GM18867 (cell line): ENCODE results near the gene CCDC78.
A peak's percentile ranks its signal among the peaks of the same experiment; 100 is the strongest.

Experiments used
- ATAC-seq: cut with Tn5 transposase; IDR thresholded peaks from one replicate; pipeline ENCODE4 v1.9.1; 2021; ENCODE audit warnings: mild to moderate bottlenecking, moderate library complexity; ENCODE audit not compliant: unreplicated experiment

Gene CCDC78

DNA sequence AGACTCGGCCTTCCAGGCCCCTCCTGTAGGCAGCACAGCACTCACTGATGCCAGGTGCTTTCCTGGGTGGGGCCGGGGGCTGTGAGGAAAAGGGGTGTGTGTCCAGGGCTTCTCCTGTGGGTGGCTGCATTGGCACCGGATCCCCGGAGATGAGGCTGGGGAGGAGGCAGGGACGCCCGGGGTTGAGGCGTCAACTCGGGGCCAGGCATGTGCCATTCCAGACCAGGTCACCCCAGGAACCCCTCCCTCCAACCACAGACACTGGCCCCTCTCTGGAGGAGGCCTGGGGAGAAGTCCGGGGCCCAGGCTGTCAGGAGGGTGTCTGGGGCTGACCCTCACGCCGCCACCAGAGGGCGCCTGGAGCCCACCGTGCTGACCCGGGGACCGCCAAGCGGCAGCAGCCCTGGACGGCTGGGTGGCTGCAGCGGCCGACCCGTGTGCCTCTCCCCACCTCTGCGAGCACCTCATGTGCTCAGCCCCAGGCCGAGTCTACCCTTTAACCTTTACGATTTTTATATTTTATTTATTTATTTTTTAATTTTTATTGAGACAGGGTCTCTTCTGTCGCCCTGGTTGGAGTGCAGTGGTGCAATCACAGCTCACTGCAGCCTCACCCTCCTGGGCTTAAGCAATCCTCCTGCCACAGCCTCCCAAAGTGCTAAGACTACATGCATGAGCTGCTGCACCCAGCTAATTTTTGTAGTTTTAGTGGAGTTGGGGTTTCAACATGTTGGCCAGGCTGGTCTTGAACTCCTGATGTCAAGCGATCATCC, 14.5 kb downstream of the CCDC78 start:
- no peak for ATAC-seq

DNA sequence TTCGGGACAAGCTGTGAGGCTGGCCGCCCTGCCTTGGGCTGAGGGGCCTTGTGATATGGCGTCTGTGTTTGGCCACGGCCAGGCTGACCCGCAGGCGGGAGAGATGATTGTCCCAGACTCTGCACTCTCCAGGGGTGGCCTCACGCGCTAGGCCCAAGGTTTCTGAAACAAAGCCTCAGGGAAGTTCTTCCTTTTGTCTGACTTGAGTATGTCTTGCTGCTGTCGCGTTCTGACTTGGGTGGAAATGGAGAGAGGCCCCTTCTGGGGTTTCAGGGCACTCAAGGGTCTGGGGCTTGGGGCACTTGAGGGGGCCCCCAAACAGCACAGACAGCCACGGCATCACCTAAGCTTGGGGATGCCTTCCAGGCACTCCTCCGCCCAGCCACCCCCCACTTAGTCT, 15.2 kb downstream of the CCDC78 start:
- no peak for ATAC-seq

DNA sequence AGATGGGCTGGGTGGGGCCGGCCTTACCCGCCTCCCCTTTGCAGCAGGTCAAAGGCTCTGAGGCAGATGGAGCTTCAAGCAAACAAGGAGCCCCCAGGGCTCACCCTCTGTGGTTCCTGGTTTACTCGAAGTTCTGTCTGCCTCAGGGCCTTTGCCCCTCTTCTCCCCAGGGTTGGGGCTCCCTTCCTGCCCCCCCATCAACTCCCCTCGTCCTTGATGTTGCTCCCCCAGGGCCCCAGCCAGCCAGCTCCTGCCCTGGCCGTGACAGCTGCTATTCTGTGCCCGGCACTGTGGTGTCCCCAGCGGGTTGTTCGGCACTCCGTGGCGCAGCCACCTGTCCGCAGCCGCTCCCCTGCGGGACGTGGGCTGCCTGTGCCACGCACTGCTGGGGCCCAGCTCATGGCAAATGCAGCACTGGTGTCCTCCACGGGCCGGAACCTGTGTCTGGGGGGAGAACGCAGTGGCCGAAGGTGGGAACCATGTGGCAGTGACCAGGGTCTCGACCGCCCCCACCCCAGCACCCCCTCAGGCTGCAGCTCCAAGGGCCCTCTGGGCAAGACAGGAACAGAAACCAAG, 15.7 kb downstream of the CCDC78 start:
- ATAC-seq = no peak

DNA sequence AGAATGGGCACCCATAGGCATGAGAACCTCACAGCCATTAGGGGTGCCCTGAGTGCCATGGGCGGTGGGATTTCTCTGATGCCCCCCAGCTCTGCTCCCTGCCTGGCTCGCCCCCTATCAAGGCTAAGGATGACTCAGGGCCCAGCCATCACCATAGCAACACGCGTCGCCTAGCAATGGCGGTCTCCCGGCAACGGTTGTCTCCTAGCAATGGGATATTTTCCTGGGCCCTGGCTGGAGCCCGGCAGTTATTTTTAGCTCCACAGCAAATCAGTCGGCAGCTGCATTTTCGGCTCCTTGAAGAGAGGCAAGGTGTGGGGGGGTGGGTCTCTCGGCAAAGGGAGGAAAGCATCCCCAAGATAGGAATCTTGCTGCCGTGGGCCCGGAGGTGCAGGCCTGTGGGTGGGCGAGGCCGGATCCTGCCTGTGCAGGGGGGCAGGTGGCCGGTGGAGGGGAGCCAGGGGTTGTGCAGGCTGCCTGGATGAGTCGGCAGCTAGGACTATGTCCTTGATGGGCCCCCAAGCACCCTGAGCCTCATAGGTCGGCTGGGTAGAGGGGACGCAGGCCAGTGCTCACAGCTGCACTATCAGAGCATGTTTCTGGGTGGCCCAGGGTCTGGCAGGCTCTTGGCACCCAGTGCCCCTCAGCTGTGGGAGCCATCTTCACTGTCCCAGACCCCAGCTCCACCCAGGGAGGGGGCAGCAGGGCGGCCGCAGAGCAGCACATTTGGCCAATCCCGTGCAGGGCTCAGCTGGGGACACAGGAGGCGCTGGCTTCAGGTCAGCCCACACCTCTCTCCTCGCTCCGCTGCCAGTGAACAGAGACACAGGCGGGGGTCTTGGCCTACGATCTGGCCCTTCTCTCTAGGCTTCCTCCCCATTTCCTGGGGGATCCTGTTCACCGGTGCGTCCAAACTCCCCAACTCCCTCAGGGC, 16.4 kb downstream of the CCDC78 start:
- ATAC-seq = no peak

DNA sequence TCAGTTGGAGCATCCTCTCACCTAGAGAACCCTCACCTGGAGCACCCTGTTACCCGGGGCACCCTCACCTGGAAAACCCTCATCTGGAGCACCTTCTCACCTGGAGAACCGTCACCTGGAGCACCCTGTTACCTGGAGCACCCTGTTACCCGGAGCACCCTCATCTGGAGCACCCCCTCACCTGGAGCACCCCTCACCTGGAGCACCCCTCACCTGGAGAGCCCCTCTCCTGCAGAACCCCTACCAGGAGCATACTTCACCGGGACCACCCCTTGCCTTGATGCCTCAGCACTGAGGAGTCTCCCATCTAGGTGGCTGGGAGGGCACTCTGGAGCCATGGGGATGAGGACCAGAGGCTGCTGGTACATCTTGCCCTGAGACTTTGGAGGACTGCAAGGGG, 17.3 kb downstream of the CCDC78 start:
- no peak for ATAC-seq

DNA sequence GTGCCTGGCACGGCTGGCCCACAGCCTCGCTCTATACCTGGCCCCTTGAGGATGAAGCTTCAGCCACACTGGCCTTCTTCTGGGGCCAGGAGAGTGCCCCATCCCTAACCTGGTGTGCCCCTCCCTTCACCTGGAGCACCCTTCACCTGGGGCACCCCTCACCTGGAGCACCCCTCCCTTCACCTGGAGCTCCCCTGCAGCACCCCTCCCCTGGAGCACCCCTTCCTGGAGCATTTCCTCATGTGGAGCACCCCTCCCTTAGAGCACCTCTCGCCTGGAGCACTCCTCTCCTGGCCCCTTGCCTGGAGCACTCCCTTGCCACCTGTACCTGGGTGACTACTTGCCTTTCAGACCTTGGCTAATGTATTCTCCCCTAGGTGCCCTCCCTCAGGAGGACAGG, 18.2 kb downstream of the CCDC78 start:
- ATAC-seq = no peak

DNA sequence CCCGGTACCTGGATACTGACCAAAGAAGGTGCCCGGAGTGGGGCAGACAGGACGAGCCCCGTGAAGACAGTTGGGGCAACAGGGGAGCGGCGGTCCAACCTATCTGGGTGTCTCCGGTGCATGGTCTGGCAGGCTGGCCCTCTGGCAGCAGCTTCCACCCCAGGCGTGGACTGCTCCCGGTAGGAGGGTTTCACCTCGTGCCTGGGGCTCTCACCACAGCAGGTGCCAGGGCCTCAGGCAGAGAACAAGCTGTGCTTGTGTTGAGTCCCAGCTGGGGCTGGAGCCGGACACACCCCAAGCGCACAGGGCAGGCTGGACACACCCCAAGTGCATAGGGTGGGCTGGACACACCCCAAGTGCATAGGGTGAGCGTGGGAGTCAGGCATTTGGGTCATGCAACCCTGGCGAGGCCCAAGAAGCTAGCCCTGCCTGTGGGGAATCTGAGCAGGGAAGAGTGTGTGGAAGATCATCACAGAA, 19.1 kb downstream of the CCDC78 start:
- ATAC-seq = no peak

DNA sequence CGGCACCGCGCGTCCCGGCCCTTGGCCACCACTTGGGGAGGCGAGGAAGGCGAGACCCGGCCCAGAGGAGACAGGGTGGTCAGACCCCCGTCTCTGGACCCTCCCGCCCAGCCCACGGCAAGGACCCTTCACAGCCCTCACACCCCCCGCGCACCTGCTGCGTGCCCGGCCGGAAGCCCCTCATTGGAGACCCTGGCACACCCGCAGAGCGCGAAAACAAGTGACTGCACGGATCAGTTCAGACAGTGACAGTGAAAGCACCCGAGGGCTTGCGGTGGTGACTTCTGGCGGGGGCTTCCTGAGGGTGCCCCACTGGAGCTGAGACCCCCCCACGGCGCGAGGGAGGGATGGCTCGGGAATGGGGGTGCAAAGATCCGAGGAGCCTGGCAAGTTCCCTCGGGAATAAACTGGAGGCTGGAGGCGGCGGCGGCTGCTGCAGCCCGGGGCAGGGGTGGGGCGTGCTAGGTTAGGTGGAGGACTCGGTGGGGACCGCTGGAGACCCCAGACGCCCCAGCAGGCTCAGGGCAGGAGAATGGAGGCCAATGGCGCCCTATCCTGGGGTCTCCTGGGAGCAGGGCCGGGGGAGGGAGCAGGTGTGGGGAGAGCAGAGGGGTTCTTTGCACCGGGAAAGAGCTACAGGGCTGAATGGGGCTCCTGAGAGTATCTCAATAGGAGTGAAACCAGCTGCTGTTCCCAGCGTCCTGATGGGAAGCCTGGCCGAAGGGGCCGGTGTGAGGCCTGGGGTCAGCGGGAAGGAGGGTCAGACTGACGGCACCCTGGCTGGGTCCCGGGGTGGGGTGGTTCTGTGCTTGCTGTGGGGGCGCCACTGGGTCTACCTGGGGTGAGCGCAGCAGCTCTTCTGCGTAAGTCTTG, 19.8 kb downstream of the CCDC78 start:
- no peak for ATAC-seq

DNA sequence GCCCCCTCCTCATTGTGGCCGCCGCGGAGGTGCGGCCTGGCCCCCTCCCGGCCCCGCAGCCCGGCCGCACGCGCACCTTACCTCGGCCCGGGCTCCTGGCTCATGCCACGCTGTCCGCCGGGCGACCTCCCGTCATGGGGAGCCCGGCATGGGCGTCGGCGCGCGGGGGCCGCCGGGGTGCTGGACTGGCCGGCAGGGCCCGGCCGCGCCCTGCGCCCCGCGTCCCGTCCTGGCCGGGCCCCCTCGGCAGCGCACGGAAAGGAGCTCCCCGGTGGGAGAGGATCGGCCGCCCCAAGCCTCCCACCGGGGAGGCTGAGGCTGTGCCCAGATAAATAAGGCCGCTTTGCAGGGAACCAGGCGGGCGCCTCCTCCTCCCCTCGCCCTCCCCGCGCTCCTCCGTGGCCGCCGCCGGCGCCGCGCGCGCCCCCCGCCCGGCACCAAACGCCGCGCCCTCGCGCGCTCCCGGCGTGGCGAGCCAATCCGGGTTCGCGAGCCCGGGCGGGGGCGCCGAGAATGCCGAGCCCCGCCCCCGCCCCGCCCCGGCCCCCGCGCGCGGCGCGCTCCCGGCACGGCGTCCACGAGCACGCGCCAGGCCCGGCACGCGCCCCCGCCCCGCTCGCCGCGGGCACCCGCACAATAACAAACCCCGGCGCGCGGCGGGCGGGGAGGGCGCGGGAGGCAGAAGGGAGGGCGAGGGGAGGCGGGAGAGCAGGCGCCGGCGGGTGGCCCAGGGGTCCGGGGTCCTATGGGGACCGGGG, 20.6 kb downstream of the CCDC78 start, which contains the start of gene FBXL16:
Gene FBXL16, minus strand, starts transcription at position 371 of the 758 bp plus-strand sequence. CDS start 8,396 bp downstream, outside the sequence.
- no peak for ATAC-seq

DNA sequence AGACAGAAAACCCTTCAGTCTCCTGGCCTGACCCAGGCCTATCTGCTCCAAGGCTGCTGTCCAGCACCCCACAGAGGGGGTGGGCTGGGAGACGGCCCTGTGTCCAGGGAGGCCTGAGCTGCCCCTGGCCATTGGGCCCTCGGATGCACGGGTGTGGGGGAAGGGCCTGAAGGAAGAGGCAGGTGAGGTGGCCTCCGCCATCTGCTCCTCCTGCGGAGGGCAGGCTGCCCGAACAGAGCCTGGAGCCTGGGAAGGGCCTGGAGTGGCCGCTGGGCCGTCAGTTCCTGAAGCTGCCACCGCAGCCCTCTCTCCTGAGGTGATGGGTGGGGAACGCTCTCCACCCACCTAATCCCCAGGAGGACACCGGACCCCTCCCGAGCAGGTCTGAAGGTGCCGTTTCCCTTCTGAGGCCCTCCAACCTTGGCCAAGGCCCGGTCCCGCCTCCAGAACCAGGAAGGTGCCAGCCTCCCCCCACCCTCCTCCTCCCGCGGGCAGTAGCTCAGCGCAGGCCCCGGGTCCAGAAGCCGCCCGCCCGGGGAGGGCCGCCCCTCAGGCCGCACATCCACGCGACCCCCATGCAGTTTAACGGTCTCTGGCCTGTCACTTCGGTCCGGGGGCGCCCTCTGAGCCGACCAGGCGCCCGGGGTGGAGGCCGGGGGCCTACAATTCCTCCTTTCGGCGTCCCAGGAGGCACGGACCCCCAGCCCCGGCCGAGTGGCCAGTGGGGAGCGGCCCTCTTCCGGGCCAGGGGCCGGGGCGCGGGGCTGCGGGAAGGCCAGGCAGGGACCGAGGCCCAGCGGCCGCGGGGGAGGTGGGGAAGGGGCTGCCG, 21.5 kb downstream of the CCDC78 start:
- no peak for ATAC-seq

DNA sequence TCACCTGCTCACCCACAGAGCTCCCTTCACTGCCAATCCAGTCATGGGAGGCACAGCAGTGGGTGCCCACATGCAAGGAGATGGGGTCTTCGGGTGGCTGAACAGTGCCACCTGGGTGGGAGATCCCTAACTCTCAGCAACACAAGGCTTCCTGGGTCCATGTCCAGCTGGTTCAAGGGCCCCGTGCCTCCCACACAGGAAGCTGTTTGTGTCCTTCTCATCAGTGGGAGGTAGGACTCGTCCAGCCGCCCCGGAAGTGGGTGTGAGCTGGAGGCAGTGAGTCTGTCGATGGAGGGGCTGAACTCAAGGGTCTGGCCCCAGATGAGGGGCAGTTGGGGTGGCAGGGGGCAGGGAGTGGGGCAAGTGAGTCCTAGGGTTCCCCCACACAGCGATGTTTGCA, 22.2 kb downstream of the CCDC78 start:
- no peak for ATAC-seq

DNA sequence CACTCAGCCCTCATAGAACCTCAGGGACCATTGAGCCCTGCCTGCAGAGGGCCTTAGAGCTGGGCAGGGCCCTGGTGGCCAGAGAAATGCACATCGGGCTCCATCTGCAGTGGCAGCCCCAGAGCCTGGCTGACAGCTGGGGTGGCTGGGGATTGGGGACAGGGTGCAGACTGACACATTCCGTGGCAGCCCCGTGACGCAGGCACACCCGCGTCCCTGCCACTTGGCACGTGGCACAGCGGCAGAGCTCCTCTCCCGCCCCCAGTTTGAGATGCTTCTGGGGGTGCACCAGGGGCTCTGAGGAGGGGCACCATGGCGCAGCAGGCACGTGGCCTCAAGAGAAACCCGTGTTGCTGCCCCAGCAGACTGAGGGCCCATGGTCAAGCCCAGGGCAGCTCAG, 22.8 kb downstream of the CCDC78 start:
- ATAC-seq = no peak

DNA sequence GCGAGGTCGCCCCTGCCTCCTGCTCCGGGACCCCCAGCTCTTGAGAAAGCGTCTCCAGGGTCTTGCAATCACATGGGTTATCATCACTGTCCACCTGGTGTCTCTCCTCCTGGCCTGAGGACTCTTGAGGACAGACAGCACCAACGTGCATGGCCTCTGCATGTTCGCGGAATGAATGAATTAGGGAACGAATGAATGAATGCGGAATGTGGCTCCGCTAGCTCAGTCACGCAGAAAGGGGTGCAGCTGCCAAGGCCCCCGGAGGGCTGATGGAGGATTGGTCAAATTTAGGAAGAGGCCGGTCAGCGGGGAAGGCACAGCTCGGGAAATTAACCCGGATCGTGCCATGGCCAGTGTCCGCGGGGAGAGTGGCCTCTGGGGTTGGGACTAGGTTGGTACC, 23.9 kb downstream of the CCDC78 start:
- no peak for ATAC-seq

DNA sequence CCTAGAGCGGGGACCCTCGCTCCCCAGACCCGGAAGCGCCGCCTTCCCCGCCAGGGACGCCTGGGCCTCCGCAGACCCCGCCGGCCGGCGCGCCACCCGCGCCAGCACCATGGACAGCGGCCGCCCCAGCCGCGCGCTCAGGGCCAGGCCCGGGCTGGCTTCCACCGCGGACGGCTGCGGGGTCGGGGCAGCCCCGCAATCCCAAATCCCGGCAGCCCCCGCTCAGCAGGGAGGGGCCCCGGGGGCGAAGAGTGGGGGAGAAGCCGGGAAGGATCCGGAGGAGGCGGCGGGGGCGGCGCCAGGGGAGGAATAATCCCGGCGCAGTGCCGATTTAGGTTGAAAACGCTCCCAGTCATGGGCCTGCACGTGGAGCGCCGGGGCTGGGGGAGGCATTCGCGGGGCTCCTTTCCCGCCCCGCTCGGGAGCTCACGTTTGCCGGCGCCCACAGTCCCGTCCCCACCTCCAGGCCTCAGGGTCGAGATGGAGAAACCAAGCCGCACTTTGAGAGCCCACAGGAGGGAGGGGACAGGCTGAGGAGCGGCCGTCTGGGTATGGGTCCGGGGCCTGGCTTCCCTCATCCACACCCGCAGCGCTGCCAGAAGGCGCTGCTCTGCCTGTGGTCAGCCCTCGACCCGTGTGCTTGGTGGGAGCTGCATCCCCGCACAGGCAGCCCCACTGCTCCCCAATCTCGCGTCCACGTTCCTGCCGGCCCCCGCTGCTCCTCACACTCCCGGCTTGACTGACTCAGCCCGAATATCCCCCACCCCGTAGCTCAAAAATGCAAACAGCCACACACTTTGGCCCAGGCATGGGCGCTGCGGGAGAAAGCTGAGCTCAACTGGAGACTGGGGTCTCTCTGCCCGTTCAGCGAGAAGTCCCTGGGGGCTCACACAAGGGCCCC, 25.3 kb downstream of the CCDC78 start:
- no peak for ATAC-seq

DNA sequence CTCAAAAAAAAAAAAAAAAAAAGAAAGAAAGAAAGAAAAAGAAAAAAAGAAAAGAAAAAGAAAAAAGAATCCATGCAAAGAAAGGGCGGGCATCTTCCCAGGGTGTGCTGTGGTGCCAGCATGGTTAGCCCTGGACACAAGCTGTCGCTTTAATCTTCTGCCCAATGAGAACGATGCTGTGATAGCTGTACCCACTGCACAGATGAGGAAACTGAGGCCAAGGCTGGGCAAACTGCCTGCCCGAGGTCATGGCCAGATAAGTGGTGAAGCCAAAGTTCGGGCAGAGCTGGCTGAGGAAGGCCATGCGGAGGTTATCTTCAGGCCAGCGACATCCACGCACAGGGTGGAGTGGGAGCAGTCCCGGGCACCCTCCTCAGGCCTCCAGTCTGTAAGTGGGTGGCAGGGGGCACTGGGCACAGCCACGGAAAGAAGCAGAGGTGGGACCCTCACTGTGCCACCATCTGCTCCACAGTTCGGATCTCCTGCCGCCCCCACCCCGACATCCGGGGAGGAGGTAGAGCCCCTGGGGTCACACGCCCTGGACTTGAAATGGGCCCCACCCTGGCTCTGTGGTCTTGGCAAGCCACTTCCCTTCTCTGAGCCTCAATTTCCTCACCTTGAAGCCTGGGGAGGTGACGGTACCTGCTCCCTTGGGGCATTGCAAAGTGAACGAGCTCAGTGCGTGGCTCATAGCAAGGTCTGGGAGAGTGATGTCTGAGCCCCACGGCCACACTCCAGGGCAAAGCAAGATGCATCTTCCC, 27.2 kb downstream of the CCDC78 start:
- ATAC-seq = no peak

DNA sequence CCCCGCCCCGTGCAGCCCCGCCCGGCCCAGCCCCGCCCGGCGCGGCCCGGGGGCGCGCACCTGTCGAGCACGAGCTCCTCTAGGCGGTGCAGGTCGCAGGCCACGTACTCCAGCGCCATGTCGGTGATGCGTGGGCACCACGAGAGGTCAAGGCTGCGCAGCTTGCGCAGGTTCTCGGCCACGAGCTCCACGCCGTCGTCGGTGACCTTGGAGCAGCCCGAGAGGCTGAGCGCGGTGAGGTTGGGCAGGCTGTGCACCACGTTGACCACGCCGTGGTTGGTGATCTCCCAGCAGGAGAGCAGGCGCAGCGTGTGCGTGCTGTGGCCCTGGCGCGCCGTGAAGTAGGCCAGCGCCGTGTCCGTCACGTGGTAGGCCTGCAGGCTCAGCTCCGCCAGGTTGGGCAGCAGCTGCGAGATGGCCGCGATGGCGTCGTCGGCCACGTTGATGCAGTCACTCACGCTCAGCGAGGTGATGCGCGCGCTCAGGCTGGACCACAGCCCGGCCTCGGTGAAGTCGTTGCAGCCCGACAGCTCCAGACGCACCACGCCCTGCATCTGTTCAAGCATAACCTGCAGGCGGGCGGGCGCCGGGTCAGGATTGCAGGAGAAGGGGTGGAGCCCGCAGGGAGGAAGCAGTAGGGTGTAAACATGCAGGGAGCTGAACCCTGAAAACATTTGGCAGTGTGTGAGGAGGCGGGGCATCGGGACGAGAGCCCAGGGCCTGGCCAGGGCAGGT, 30.7 kb downstream of the CCDC78 start:
- ATAC-seq = peak; percentile 38
